K562 (cell line): ENCODE results near the gene CLK3.

Source experiments
- BRCA1 ChIP-seq, 2 experiments: fragments of 450-650 bp in 1 of 2; sonication (generic) in 1 of 2; formaldehyde crosslinking in 1 of 2; IDR thresholded peaks; 2 replicates each; pipeline versions ENCODE4 v1.5.0 to v1.6.1; 2017 to 2020; ENCODE audit warnings: mild to moderate bottlenecking in 1 of 2, missing genetic modification reagents in 1 of 2
- JUN ChIP-seq, 2 experiments: sonication (generic) in 1 of 2; formaldehyde crosslinking in 1 of 2; IDR thresholded peaks; 2 replicates each; pipeline versions ENCODE4 v1.6.1 to v1.8.0; 2012 to 2022; ENCODE audit warnings: borderline replicate concordance in 2 of 2, mild to moderate bottlenecking in 2 of 2, improper control_type of control experiment in 1 of 2, low read depth in 1 of 2, low read length in 1 of 2, missing genetic modification reagents in 1 of 2
- NRF1 ChIP-seq, 2 experiments: fragments of 450-650 bp; IDR thresholded peaks in 1 of 2; conservative IDR thresholded peaks in 1 of 2; 2 replicates each; pipeline ENCODE4 v1.6.1; 2014; ENCODE audit warnings: mild to moderate bottlenecking in 2 of 2
- SMARCA4 ChIP-seq: fragments of 450-650 bp; IDR thresholded peaks from 2 replicates; pipeline ENCODE4 v1.6.1; 2016
- ZNF699 ChIP-seq: fragments of 250-450 bp; sonication (Bioruptor Pico); IDR thresholded peaks from 2 replicates; pipeline ENCODE4 v1.8.0; 2021; ENCODE audit warnings: mild to moderate bottlenecking, moderate library complexity; ENCODE audit not compliant: insufficient replicate concordance
- TF ChIP-seq, protein P1 (sequence below), 2 experiments: fragments of 450-650 bp in 1 of 2; sonication (generic) in 1 of 2; formaldehyde crosslinking in 1 of 2; IDR thresholded peaks in 1 of 2; conservative IDR thresholded peaks in 1 of 2; 2 replicates each; pipeline versions ENCODE4 v1.6.1 to v1.8.1; 2016 to 2023; ENCODE audit warnings: mild to moderate bottlenecking in 2 of 2, moderate library complexity in 2 of 2, inconsistent platforms in 1 of 2, missing genetic modification reagents in 1 of 2

DNA sequence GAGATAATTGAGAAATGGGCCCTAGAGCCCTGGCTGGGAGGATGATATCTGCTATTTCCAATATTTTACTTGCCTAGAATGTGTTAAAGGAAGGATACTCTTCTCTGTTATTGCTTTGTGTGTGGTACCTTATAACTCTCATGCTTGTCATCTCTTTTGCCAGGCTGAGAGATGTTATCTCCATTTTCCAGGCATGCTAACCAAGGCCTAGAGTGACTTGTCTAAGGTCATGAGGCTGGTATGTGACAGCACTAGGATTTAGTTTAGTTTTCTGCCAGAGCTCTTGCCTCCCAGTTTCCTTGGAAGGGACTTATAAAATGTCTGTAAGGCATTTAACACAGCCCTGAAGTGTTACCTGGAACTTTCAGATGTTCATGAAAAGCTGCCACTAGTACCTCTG lies 1.4 kb downstream of the CLK3 start:
- TF ChIP-seq ZNF699 (CRISPR knock-in tag) (no peak), NRF1 (conservative IDR thresholded peaks at IDR 0.05 in 1 of 2, IDR thresholded peaks at IDR 0.05 in 1 of 2) (no peak), JUN (IDR thresholded peaks at IDR 0.05; ENCODE audit: borderline replicate concordance, low read depth, low read length) (no peak), JUN (CRISPR knock-in tag; IDR thresholded peaks at IDR 0.05; ENCODE audit: borderline replicate concordance) (no peak), SMARCA4 (no peak), BRCA1 (IDR thresholded peaks at IDR 0.05) (no peak), BRCA1 (CRISPR knock-in tag; IDR thresholded peaks at IDR 0.05) (no peak)
- TF ChIP-seq, protein P1, sequence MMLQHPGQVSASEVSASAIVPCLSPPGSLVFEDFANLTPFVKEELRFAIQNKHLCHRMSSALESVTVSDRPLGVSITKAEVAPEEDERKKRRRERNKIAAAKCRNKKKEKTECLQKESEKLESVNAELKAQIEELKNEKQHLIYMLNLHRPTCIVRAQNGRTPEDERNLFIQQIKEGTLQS (IDR thresholded peaks at IDR 0.05), result no peak
- TF ChIP-seq, protein P1 (CRISPR knock-in tag; conservative IDR thresholded peaks at IDR 0.05), result no peak
